Activated naive CD8-positive, alpha-beta T cell treated with anti-CD3 and anti-CD28 coated beads, Interleukin-2, amount 50 U/mL, for 24 hours (primary cell): ENCODE measurements around the gene GJD3.
"Not testable (repeated sequence)": the region's sequence is repeated elsewhere in the genome, so short reads cannot be mapped to it uniquely, and the experiment has no call there.

Experiments
- ATAC-seq: fragments of 150-1000 bp; cut with Tn5 transposase; one replicate; pipeline ENCODE4 v1.10.0; 2021
- DNase-seq: peaks from one replicate; pipeline ENCODE4 v3.0.0; 2021
- H3K27ac Mint-ChIP-seq: one replicate; pipeline ENCODE4 v1.8.0; 2021; ENCODE audit warnings: mild to moderate bottlenecking, mixed read lengths
- H3K27me3 Mint-ChIP-seq: one replicate; pipeline ENCODE4 v1.8.0; 2021; ENCODE audit warnings: mixed read lengths
- H3K36me3 Mint-ChIP-seq: one replicate; pipeline ENCODE4 v1.8.0; 2021; ENCODE audit warnings: low read depth, mixed read lengths
- H3K4me1 Mint-ChIP-seq: one replicate; pipeline ENCODE4 v1.8.0; 2021; ENCODE audit warnings: mixed read lengths
- H3K4me3 Mint-ChIP-seq: one replicate; pipeline ENCODE4 v1.8.0; 2021; ENCODE audit warnings: mild to moderate bottlenecking, moderate library complexity, mixed read lengths
- H3K9me3 Mint-ChIP-seq: one replicate; pipeline ENCODE4 v1.8.0; 2021; ENCODE audit warnings: mixed read lengths

The GJD3 gene

GRCh38 chr17:40364121-40364861 lies at the start of gene GJD3:
TSS of gene GJD3 (minus strand) at chr17:40364737. CDS start at chr17:40363815, 922 bp downstream.
- Mint-ChIP-seq H3K27me3 (peaks cover 19% of the 10 kb centered on the region), H3K9me3 (no peaks in the 10 kb centered on the region), H3K27ac (no peak within 1 kb of the TSS), H3K36me3 (no peaks in the 10 kb centered on the region), H3K4me1 (peaks cover 12% of the 10 kb centered on the region), H3K4me3 (peak within 1 kb of the TSS; percentile 70)
- no peak for DNase-seq
- ATAC-seq = no peak

- DNase-seq, H3K27me3 Mint-ChIP-seq, H3K9me3 Mint-ChIP-seq, H3K27ac Mint-ChIP-seq, H3K4me3 Mint-ChIP-seq, ATAC-seq: not testable (repeated sequence)
- Mint-ChIP-seq H3K4me1 (peaks cover 26% of the 10 kb centered on the region), H3K36me3 (peaks cover 66% of the 10 kb centered on the region)
These were observed 49.8 kb upstream of the GJD3 start for GRCh38 chr17:40414312-40414711.

- peaks cover 3% of the 10 kb centered on the region for H3K27me3 Mint-ChIP-seq
- H3K36me3 Mint-ChIP-seq = peaks cover 70% of the 10 kb centered on the region
- DNase-seq (no peak), ATAC-seq (no peak)
- H3K4me1 Mint-ChIP-seq = peaks cover 15% of the 10 kb centered on the region
- no peak overlapping the region for H3K4me3 Mint-ChIP-seq
- H3K9me3 Mint-ChIP-seq = no peaks in the 10 kb centered on the region
- H3K27ac Mint-ChIP-seq = no peak overlapping the region
These were observed 48.3 kb upstream of the GJD3 start for GRCh38 chr17:40412880-40413279.

GRCh38 chr17:40411821-40412220 lies 47.3 kb upstream of the GJD3 start:
- H3K4me1 Mint-ChIP-seq = peaks cover 13% of the 10 kb centered on the region
- no peaks in the 10 kb centered on the region for H3K27me3 Mint-ChIP-seq
- DNase-seq = no peak
- H3K4me3 Mint-ChIP-seq = no peak overlapping the region
- peaks cover 75% of the 10 kb centered on the region for H3K36me3 Mint-ChIP-seq
- H3K27ac Mint-ChIP-seq = no peak overlapping the region
- no peaks in the 10 kb centered on the region for H3K9me3 Mint-ChIP-seq
- ATAC-seq = no peak

- Mint-ChIP-seq H3K27ac (peak overlapping the region; percentile 6), H3K9me3 (no peaks in the 10 kb centered on the region), H3K36me3 (peaks cover 74% of the 10 kb centered on the region), H3K27me3 (no peaks in the 10 kb centered on the region), H3K4me1 (peaks cover under 1% of the 10 kb centered on the region), H3K4me3 (no peak overlapping the region)
- no peak for ATAC-seq
- no peak for DNase-seq
These were observed 45.5 kb upstream of the GJD3 start for GRCh38 chr17:40410082-40410481.

GRCh38 chr17:40409540-40409939 lies 45.0 kb upstream of the GJD3 start:
- H3K4me3 Mint-ChIP-seq, ATAC-seq, H3K27ac Mint-ChIP-seq, DNase-seq, H3K27me3 Mint-ChIP-seq, H3K9me3 Mint-ChIP-seq, H3K4me1 Mint-ChIP-seq: not testable (repeated sequence)
- peaks cover 76% of the 10 kb centered on the region for H3K36me3 Mint-ChIP-seq

GRCh38 chr17:40407460-40407859 lies 42.9 kb upstream of the GJD3 start:
- DNase-seq (no peak), ATAC-seq (no peak)
- H3K27ac Mint-ChIP-seq = no peak overlapping the region
- no peaks in the 10 kb centered on the region for H3K27me3 Mint-ChIP-seq
- H3K4me1 Mint-ChIP-seq = peaks cover 4% of the 10 kb centered on the region
- H3K36me3 Mint-ChIP-seq = peaks cover 78% of the 10 kb centered on the region
- no peaks in the 10 kb centered on the region for H3K9me3 Mint-ChIP-seq
- H3K4me3 Mint-ChIP-seq = no peak overlapping the region

- no peak for ATAC-seq
- Mint-ChIP-seq H3K4me3 (no peak overlapping the region), H3K36me3 (peaks cover 78% of the 10 kb centered on the region), H3K9me3 (no peaks in the 10 kb centered on the region), H3K4me1 (peaks cover 4% of the 10 kb centered on the region), H3K27me3 (no peaks in the 10 kb centered on the region), H3K27ac (no peak overlapping the region)
- no peak for DNase-seq
These were observed 39.5 kb upstream of the GJD3 start for GRCh38 chr17:40404003-40404402.

GRCh38 chr17:40402668-40403067 lies 38.1 kb upstream of the GJD3 start:
- ATAC-seq = no peak

GRCh38 chr17:40399185-40399584 lies 34.6 kb upstream of the GJD3 start:
- ATAC-seq (peak; percentile 61), DNase-seq (no peak)
- Mint-ChIP-seq H3K4me1 (peaks cover 3% of the 10 kb centered on the region), H3K27me3 (no peaks in the 10 kb centered on the region), H3K9me3 (no peaks in the 10 kb centered on the region), H3K36me3 (peaks cover 87% of the 10 kb centered on the region), H3K27ac (no peak overlapping the region), H3K4me3 (no peak overlapping the region)

More at GRCh38 chr17:40402668-40403067, 38.1 kb upstream of the GJD3 start:
- H3K4me3 Mint-ChIP-seq = no peak overlapping the region
- H3K36me3 Mint-ChIP-seq = peaks cover 86% of the 10 kb centered on the region
- no peaks in the 10 kb centered on the region for H3K27me3 Mint-ChIP-seq
- H3K27ac Mint-ChIP-seq = no peak overlapping the region
- no peak for DNase-seq
- no peaks in the 10 kb centered on the region for H3K9me3 Mint-ChIP-seq
- peaks cover 4% of the 10 kb centered on the region for H3K4me1 Mint-ChIP-seq

GRCh38 chr17:40386555-40386954 lies 22.0 kb upstream of the GJD3 start:
- H3K27ac Mint-ChIP-seq, H3K4me3 Mint-ChIP-seq, H3K4me1 Mint-ChIP-seq, DNase-seq, ATAC-seq, H3K27me3 Mint-ChIP-seq, H3K9me3 Mint-ChIP-seq: not testable (repeated sequence)
- peaks cover 43% of the 10 kb centered on the region for H3K36me3 Mint-ChIP-seq

GRCh38 chr17:40382251-40382650 lies 17.7 kb upstream of the GJD3 start:
- H3K27ac Mint-ChIP-seq = no peak overlapping the region
- no peak for ATAC-seq
- no peak for DNase-seq
- peaks cover 5% of the 10 kb centered on the region for H3K36me3 Mint-ChIP-seq
- no peaks in the 10 kb centered on the region for H3K9me3 Mint-ChIP-seq
- H3K4me1 Mint-ChIP-seq = no peaks in the 10 kb centered on the region
- no peak overlapping the region for H3K4me3 Mint-ChIP-seq
- no peaks in the 10 kb centered on the region for H3K27me3 Mint-ChIP-seq

- ATAC-seq (no peak), DNase-seq (no peak)
- H3K4me1 Mint-ChIP-seq = peaks cover 20% of the 10 kb centered on the region
- H3K27me3 Mint-ChIP-seq = peaks cover 3% of the 10 kb centered on the region
- no peak overlapping the region for H3K4me3 Mint-ChIP-seq
- no peak overlapping the region for H3K27ac Mint-ChIP-seq
- no peaks in the 10 kb centered on the region for H3K9me3 Mint-ChIP-seq
- no peaks in the 10 kb centered on the region for H3K36me3 Mint-ChIP-seq
These were observed 14.4 kb upstream of the GJD3 start for GRCh38 chr17:40378966-40379365.

- Mint-ChIP-seq H3K27me3 (peaks cover 3% of the 10 kb centered on the region), H3K27ac (no peak overlapping the region), H3K4me1 (peaks cover 31% of the 10 kb centered on the region), H3K4me3 (no peak overlapping the region), H3K36me3 (no peaks in the 10 kb centered on the region), H3K9me3 (no peaks in the 10 kb centered on the region)
- no peak for ATAC-seq
- DNase-seq = no peak
These were observed 13.3 kb upstream of the GJD3 start for GRCh38 chr17:40377832-40378231.

GRCh38 chr17:40376541-40376940 lies 12.0 kb upstream of the GJD3 start:
- not testable (repeated sequence) for H3K4me3 Mint-ChIP-seq, H3K9me3 Mint-ChIP-seq, H3K27me3 Mint-ChIP-seq, H3K36me3 Mint-ChIP-seq, DNase-seq, ATAC-seq
- Mint-ChIP-seq H3K27ac (peak overlapping the region; percentile 35), H3K4me1 (peaks cover 42% of the 10 kb centered on the region)
